H9 (cell line): ENCODE results near the gene ASGR1. TPM values are rescaled to one million over a fixed set of nuclear protein-coding genes. Genes with fewer than 3 reads are reported as not detected.

Source experiments
- DNase-seq: peaks from one replicate; pipeline ENCODE4 v3.0.0-alpha.2; 2017
- H2AFZ ChIP-seq: one replicate; pipeline ENCODE4 v1.6.1; 2013; ENCODE audit warnings: mild to moderate bottlenecking, low read length, control low read depth, moderate library complexity
- H2AK5ac ChIP-seq: 2 replicates; pipeline ENCODE4 v1.6.1; 2013; ENCODE audit warnings: low read length, control low read depth, mixed read lengths; ENCODE audit not compliant: insufficient read length
- H2BK120ac ChIP-seq: one replicate; pipeline ENCODE4 v1.6.1; 2013; ENCODE audit warnings: low read depth, mild to moderate bottlenecking, low read length, control low read depth, inconsistent platforms; ENCODE audit not compliant: poor library complexity, severe bottlenecking
- H2BK12ac ChIP-seq: 2 replicates; pipeline ENCODE4 v1.6.1; 2013; ENCODE audit warnings: low read length, control low read depth, mixed read lengths, low read depth; ENCODE audit not compliant: insufficient read length
- H2BK15ac ChIP-seq: 2 replicates; pipeline ENCODE4 v1.6.1; 2013; ENCODE audit warnings: low read depth, low read length, control low read depth
- H2BK20ac ChIP-seq: one replicate; pipeline ENCODE4 v1.6.1; 2013; ENCODE audit warnings: low read depth, mild to moderate bottlenecking, low read length, control low read depth, inconsistent platforms; ENCODE audit not compliant: poor library complexity, severe bottlenecking
- H2BK5ac ChIP-seq: 2 replicates; pipeline ENCODE4 v1.6.1; 2013; ENCODE audit warnings: low read length, control low read depth, mixed read lengths; ENCODE audit not compliant: insufficient read length
- H3K14ac ChIP-seq: 2 replicates; pipeline ENCODE4 v1.6.1; 2013; ENCODE audit warnings: low read length, control low read depth; ENCODE audit not compliant: insufficient read depth
- H3K18ac ChIP-seq: 2 replicates; pipeline ENCODE4 v1.6.1; 2013; ENCODE audit warnings: low read depth, mild to moderate bottlenecking, mixed read lengths, low read length, control low read depth; ENCODE audit not compliant: insufficient read length
- H3K23ac ChIP-seq: 2 replicates; pipeline ENCODE4 v1.6.1; 2013; ENCODE audit warnings: low read length, control low read depth, mixed read lengths, low read depth; ENCODE audit not compliant: insufficient read length
- H3K23me2 ChIP-seq: 2 replicates; pipeline ENCODE4 v1.6.1; 2013; ENCODE audit warnings: low read depth, mild to moderate bottlenecking, mixed read lengths, low read length, control low read depth; ENCODE audit not compliant: insufficient read length, poor library complexity, severe bottlenecking
- H3K27ac ChIP-seq: 2 replicates; pipeline ENCODE4 v1.5.1; 2013; ENCODE audit warnings: low read length, control low read depth, mixed read lengths, low read depth; ENCODE audit not compliant: insufficient read length
- H3K27me3 ChIP-seq: 2 replicates; pipeline ENCODE4 v1.6.1; 2013; ENCODE audit warnings: low read length, control low read depth, inconsistent platforms; ENCODE audit not compliant: insufficient read depth
- H3K4ac ChIP-seq: 2 replicates; pipeline ENCODE4 v1.6.1; 2013; ENCODE audit warnings: low read depth, mild to moderate bottlenecking, control low read depth, inconsistent platforms, low read length, moderate library complexity
- H3K4me1 ChIP-seq: 2 replicates; pipeline ENCODE4 v1.6.1; 2013; ENCODE audit warnings: low read length, control low read depth, inconsistent platforms; ENCODE audit not compliant: insufficient read depth
- H3K4me2 ChIP-seq: 2 replicates; pipeline ENCODE4 v1.6.1; 2013; ENCODE audit warnings: low read length, control low read depth, mixed read lengths; ENCODE audit not compliant: insufficient read length, insufficient read depth
- H3K56ac ChIP-seq: 2 replicates; pipeline ENCODE4 v1.6.1; 2013; ENCODE audit warnings: low read depth, mild to moderate bottlenecking, mixed read lengths, low read length, control low read depth; ENCODE audit not compliant: insufficient read length
- H3K79me1 ChIP-seq: 2 replicates; pipeline ENCODE4 v1.6.1; 2013; ENCODE audit warnings: low read depth, mild to moderate bottlenecking, moderate library complexity, low read length, control low read depth, inconsistent platforms; ENCODE audit not compliant: insufficient read depth, poor library complexity, severe bottlenecking
- H3K79me2 ChIP-seq: 2 replicates; pipeline ENCODE4 v1.6.1; 2013; ENCODE audit warnings: low read length, control low read depth, inconsistent platforms; ENCODE audit not compliant: insufficient read depth
- H3K9ac ChIP-seq: 2 replicates; pipeline ENCODE4 v1.6.1; 2013; ENCODE audit warnings: low read length, control low read depth, mixed read lengths; ENCODE audit not compliant: insufficient read length; ENCODE audit errors: extremely low read depth
- H3K9me3 ChIP-seq: one replicate; pipeline ENCODE4 v1.6.1; 2013; ENCODE audit warnings: low read depth, low read length, inconsistent platforms; ENCODE audit not compliant: control insufficient read depth
- H3T11ph ChIP-seq: one replicate; pipeline ENCODE4 v1.6.1; 2013; ENCODE audit warnings: mild to moderate bottlenecking, low read length, control low read depth, inconsistent platforms
- H4K20me1 ChIP-seq: one replicate; pipeline ENCODE4 v1.6.1; 2013; ENCODE audit not compliant: control insufficient read depth, insufficient read length, insufficient read depth
- H4K5ac ChIP-seq: 2 replicates; pipeline ENCODE4 v1.6.1; 2013; ENCODE audit warnings: low read depth, mild to moderate bottlenecking, mixed read lengths, low read length, control low read depth; ENCODE audit not compliant: insufficient read length
- H4K8ac ChIP-seq: replicated peaks from 2 replicates; pipeline ENCODE4 v1.6.1; 2013; ENCODE audit warnings: low read length, control low read depth, mixed read lengths, low read depth; ENCODE audit not compliant: insufficient read length
- H4K91ac ChIP-seq: 2 replicates; pipeline ENCODE4 v1.6.1; 2013; ENCODE audit warnings: low read depth, mild to moderate bottlenecking, moderate library complexity, mixed read lengths, low read length, control low read depth; ENCODE audit not compliant: insufficient read length
- H3K27ac Mint-ChIP-seq, 3 experiments: 2 replicates in 2 of 3; 3 replicates in 1 of 3; pipeline ENCODE4 v1.8.0; 2020 to 2021; ENCODE audit warnings: mixed read lengths in 3 of 3, mild to moderate bottlenecking in 1 of 3, moderate library complexity in 1 of 3
- H3K27me3 Mint-ChIP-seq: 2 replicates; pipeline ENCODE4 v1.8.0; 2021; ENCODE audit warnings: low read depth, mild to moderate bottlenecking, moderate library complexity, mixed read lengths
- H3K36me3 Mint-ChIP-seq, 3 experiments: 2 replicates in 2 of 3; 3 replicates in 1 of 3; pipeline ENCODE4 v1.8.0; 2020 to 2021; ENCODE audit warnings: low read depth in 3 of 3, mixed read lengths in 3 of 3; ENCODE audit not compliant: insufficient read depth in 1 of 3
- H3K4me1 Mint-ChIP-seq, 2 experiments: 2 replicates each; pipeline ENCODE4 v1.8.0; 2020; ENCODE audit warnings: mixed read lengths in 2 of 2
- H3K4me3 Mint-ChIP-seq, 2 experiments: 2 replicates in 1 of 2; 3 replicates in 1 of 2; pipeline ENCODE4 v1.8.0; 2020 to 2021; ENCODE audit warnings: mild to moderate bottlenecking in 2 of 2, mixed read lengths in 2 of 2, moderate library complexity in 1 of 2
- H3K9me3 Mint-ChIP-seq, 2 experiments: 2 replicates in 1 of 2; 3 replicates in 1 of 2; pipeline ENCODE4 v1.8.0; 2020; ENCODE audit warnings: mild to moderate bottlenecking in 2 of 2, mixed read lengths in 2 of 2, moderate library complexity in 1 of 2
- WGBS: extraction: QIAGEN DNeasy Blood & Tissue Kit; methylation state at CpG from one replicate; pipeline ENCODE4 v1.1.7; 2013; ENCODE audit warnings: missing lambda C conversion rate, low lambda C conversion rate, mixed read lengths; ENCODE audit not compliant: insufficient read length; ENCODE audit errors: extremely low coverage; 5-methylcytosine and 5-hydroxymethylcytosine counted together
- total RNA-seq: library from RNA; stranded (reverse); gene quantifications from 2 replicates; pipeline ENCODE4 v1.2.1, GENCODE V29; 2021
- TF ChIP-seq, protein P1 (sequence below): fragments of 200-600 bp; sonication (generic); conservative IDR thresholded peaks from 3 replicates; pipeline ENCODE4 v1.8.0; 2021; ENCODE audit warnings: antibody characterized with exemption, mild to moderate bottlenecking

The ASGR1 gene
- total RNA-seq, 1 experiment from 2014 or later: 5.9 TPM

- no peak overlapping the region for H2BK12ac ChIP-seq
- Mint-ChIP-seq H3K4me1 (peaks cover 18 to 26% of the 10 kb centered on the region in 2 experiments), H3K9me3 (no peaks in the 10 kb centered on the region), H3K4me3 (peak overlapping the region in 1 of 2 experiments; percentile 55; a peak in 2 of 5 replicates), H3K36me3 (no peaks in the 10 kb centered on the region), H3K27ac (peak overlapping the region; percentile 49 to 92 (median 58); a peak in 5 of 7 replicates), H3K27me3 (peaks cover 15% of the 10 kb centered on the region)
- no peak overlapping the region for H3K9ac ChIP-seq
- H4K5ac ChIP-seq: no peak overlapping the region
- no peaks in the 10 kb centered on the region for H3K4me1 ChIP-seq
- H3K4ac ChIP-seq: no peak overlapping the region
- H3T11ph ChIP-seq: no peak overlapping the region
- H3K79me2 ChIP-seq: no peaks in the 10 kb centered on the region
- no CpG with 5 or more reads among the region's 6 CpGs for WGBS
- H4K8ac ChIP-seq: no peak overlapping the region
- H3K23ac ChIP-seq: no peak overlapping the region
- H4K91ac ChIP-seq: no peak overlapping the region
- H3K14ac ChIP-seq: no peak overlapping the region
- H2BK120ac ChIP-seq: no peak overlapping the region
- no peak overlapping the region for H2BK5ac ChIP-seq
- DNase-seq: no peak
- H3K4me2 ChIP-seq: no peak overlapping the region
- no peaks in the 10 kb centered on the region for H3K27me3 ChIP-seq
- H2AK5ac ChIP-seq: no peak overlapping the region
- no peaks in the 10 kb centered on the region for H3K23me2 ChIP-seq
- H3K27ac ChIP-seq: no peak overlapping the region
- no peak overlapping the region for H2BK15ac ChIP-seq
- H4K20me1 ChIP-seq: no peaks in the 10 kb centered on the region
- H3K9me3 ChIP-seq: no peaks in the 10 kb centered on the region
- no peak overlapping the region for H3K56ac ChIP-seq
- no peak overlapping the region for H2BK20ac ChIP-seq
- no peak overlapping the region for H2AFZ ChIP-seq
- TF ChIP-seq, protein P1, sequence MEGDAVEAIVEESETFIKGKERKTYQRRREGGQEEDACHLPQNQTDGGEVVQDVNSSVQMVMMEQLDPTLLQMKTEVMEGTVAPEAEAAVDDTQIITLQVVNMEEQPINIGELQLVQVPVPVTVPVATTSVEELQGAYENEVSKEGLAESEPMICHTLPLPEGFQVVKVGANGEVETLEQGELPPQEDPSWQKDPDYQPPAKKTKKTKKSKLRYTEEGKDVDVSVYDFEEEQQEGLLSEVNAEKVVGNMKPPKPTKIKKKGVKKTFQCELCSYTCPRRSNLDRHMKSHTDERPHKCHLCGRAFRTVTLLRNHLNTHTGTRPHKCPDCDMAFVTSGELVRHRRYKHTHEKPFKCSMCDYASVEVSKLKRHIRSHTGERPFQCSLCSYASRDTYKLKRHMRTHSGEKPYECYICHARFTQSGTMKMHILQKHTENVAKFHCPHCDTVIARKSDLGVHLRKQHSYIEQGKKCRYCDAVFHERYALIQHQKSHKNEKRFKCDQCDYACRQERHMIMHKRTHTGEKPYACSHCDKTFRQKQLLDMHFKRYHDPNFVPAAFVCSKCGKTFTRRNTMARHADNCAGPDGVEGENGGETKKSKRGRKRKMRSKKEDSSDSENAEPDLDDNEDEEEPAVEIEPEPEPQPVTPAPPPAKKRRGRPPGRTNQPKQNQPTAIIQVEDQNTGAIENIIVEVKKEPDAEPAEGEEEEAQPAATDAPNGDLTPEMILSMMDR: no peak
- H3K79me1 ChIP-seq: no peaks in the 10 kb centered on the region
- no peak overlapping the region for H3K18ac ChIP-seq
These were observed 33.1 kb downstream of the ASGR1 start for GRCh38 chr17:7146115-7146514.
